Nephron (organoid): ENCODE measurements around the gene SERPINB10.

Source experiments
- H3K27ac Mint-ChIP-seq, 3 experiments: 2 replicates each; pipeline ENCODE4 v1.8.0; 2020; ENCODE audit warnings: mixed read lengths in 3 of 3, mild to moderate bottlenecking in 2 of 3, moderate library complexity in 1 of 3
- H3K27me3 Mint-ChIP-seq: 2 replicates; pipeline ENCODE4 v1.8.0; 2021; ENCODE audit warnings: low read depth, mild to moderate bottlenecking, moderate library complexity, mixed read lengths
- H3K36me3 Mint-ChIP-seq: 2 replicates; pipeline ENCODE4 v1.8.0; 2020; ENCODE audit warnings: low read depth, mixed read lengths
- H3K4me1 Mint-ChIP-seq: 2 replicates; pipeline ENCODE4 v1.8.0; 2020; ENCODE audit warnings: mixed read lengths
- H3K4me3 Mint-ChIP-seq, 3 experiments: 2 replicates each; pipeline ENCODE4 v1.8.0; 2020; ENCODE audit warnings: mild to moderate bottlenecking in 3 of 3, mixed read lengths in 3 of 3, moderate library complexity in 2 of 3
- H3K9me3 Mint-ChIP-seq: 2 replicates; pipeline ENCODE4 v1.8.0; 2020; ENCODE audit warnings: mixed read lengths
- CTCF ChIP-seq, 3 experiments: fragments of 200-600 bp; sonication (generic); IDR thresholded peaks; one replicate each; pipeline ENCODE4 v1.5.0; 2021; ENCODE audit warnings: antibody characterized with exemption in 3 of 3; ENCODE audit not compliant: unreplicated experiment in 3 of 3

SERPINB10 gene

DNA sequence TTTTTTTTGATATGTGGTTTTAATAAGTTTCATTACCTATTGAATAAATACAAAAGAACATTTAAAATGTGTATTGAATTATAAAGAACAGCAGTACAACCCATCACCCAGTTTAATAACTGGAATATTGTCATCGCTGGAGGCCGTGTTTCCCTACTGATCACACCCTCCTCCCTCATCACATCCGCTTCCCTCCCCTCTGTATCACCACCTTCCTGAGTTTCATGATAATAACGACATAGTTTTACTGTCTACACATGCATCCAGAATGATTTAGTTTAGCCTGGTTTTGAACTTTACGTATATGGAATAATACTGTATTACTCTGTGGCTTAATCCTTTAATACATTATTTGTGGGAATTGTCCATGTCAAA, 64.2 kb downstream of the SERPINB10 start:
- Mint-ChIP-seq H3K9me3 (no peaks in the 10 kb centered on the region), H3K4me1 (peaks cover 11% of the 10 kb centered on the region), H3K36me3 (no peaks in the 10 kb centered on the region), H3K27me3 (no peaks in the 10 kb centered on the region), H3K27ac (peak overlapping the region; percentile 92 to 99 (median 99)), H3K4me3 (peak overlapping the region; percentile 92 to 95 (median 94))
- TF ChIP-seq CTCF (IDR thresholded peaks at IDR 0.05; ENCODE audit: unreplicated experiment in 3 of 3): no peak

DNA sequence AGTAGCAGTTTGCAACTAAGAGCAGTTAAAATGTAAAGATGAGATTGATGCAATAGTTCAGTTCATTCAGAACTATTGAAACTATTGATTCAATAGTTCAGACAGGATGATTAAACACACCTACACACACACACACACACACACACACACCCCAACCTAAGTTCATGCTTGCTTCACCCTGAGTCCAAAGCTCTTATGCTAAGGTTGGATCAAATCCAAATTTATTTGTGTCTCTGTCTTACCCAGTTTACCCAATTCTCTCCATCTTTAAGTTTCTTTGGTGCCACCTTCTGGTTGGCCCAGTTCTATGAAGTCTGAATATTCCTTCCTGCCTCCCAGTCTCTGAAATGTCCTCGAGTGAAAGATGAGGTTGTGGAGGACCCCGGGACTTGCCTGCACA, 67.2 kb downstream of the SERPINB10 start:
- H3K9me3 Mint-ChIP-seq: no peaks in the 10 kb centered on the region
- peak overlapping the region; percentile 11 to 36 (median 25) for H3K4me3 Mint-ChIP-seq
- H3K4me1 Mint-ChIP-seq: peaks cover 7% of the 10 kb centered on the region
- TF ChIP-seq CTCF (IDR thresholded peaks at IDR 0.05; ENCODE audit: unreplicated experiment in 3 of 3): no peak
- H3K36me3 Mint-ChIP-seq: no peaks in the 10 kb centered on the region
- no peaks in the 10 kb centered on the region for H3K27me3 Mint-ChIP-seq
- H3K27ac Mint-ChIP-seq: peak overlapping the region in 1 of 3 experiments; percentile 24

DNA sequence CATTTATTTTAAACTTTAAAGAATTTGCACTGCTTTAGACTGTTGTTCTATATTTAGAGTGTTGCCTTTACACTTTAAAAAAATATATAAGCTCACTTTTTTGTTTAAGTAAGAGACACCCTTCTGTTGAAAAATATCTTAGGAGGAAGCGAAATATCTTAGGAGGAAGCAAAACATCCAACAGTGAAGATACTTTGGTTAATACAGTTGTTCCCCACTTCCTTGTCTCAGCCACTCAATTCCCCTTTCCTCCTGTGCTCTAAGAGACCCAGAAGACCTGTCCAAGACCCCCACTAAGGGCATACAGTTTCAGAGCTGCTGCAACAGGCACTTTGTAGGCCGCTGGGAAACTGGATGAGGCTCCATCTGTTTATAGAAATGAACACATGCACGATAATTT, 67.9 kb downstream of the SERPINB10 start:
- Mint-ChIP-seq H3K4me3 (no peak overlapping the region), H3K27ac (peak overlapping the region in 2 of 3 experiments; percentile 57 to 69), H3K4me1 (peaks cover 7% of the 10 kb centered on the region), H3K36me3 (no peaks in the 10 kb centered on the region), H3K27me3 (no peaks in the 10 kb centered on the region), H3K9me3 (no peaks in the 10 kb centered on the region)
- TF ChIP-seq CTCF (IDR thresholded peaks at IDR 0.05; ENCODE audit: unreplicated experiment in 3 of 3): no peak

DNA sequence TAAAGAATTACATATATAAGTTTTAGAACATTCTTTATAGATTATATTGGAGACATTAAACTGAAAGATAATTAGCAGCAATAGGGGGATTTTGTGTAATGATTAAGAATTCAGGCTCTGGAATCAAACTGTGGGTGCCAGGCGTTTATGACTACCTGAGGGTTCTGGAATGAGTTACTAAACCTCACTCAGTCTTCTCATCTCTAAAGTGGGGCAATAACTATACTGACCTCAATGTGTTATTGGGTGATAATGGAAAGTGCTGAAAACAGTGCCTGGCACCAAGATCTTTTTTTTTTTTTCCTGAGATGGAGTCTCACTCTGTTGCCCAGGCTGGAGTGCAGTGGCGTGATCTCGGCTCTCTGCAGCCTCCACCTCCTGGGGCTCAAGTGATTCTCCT, 69.3 kb downstream of the SERPINB10 start:
- H3K4me3 Mint-ChIP-seq: no peak overlapping the region
- no peaks in the 10 kb centered on the region for H3K9me3 Mint-ChIP-seq
- H3K27me3 Mint-ChIP-seq: no peaks in the 10 kb centered on the region
- TF ChIP-seq CTCF (IDR thresholded peaks at IDR 0.05; ENCODE audit: unreplicated experiment in 3 of 3): no peak
- no peak overlapping the region for H3K27ac Mint-ChIP-seq
- peaks cover 7% of the 10 kb centered on the region for H3K4me1 Mint-ChIP-seq
- no peaks in the 10 kb centered on the region for H3K36me3 Mint-ChIP-seq

GRCh38 chr18:63979409-63979920, 71.7 kb downstream of the SERPINB10 start:
- Mint-ChIP-seq H3K27ac (peak overlapping the region; percentile 46 to 67 (median 55)), H3K27me3 (peaks cover 3% of the 10 kb centered on the region), H3K4me1 (peaks cover 7% of the 10 kb centered on the region), H3K4me3 (peak overlapping the region; percentile 47 to 76 (median 51)), H3K9me3 (no peaks in the 10 kb centered on the region), H3K36me3 (no peaks in the 10 kb centered on the region)
- peak; percentile 77 to 84 (median 81) for TF ChIP-seq CTCF (IDR thresholded peaks at IDR 0.05; ENCODE audit: unreplicated experiment in 3 of 3)

- H3K4me1 Mint-ChIP-seq: peaks cover 7% of the 10 kb centered on the region
- TF ChIP-seq CTCF (IDR thresholded peaks at IDR 0.05; ENCODE audit: unreplicated experiment in 3 of 3): no peak
- H3K9me3 Mint-ChIP-seq: no peaks in the 10 kb centered on the region
- H3K27ac Mint-ChIP-seq: no peak overlapping the region
- H3K27me3 Mint-ChIP-seq: peaks cover 3% of the 10 kb centered on the region
- H3K36me3 Mint-ChIP-seq: no peaks in the 10 kb centered on the region
- no peak overlapping the region for H3K4me3 Mint-ChIP-seq
Observed at GRCh38 chr18:63980027-63980426, 72.3 kb downstream of the SERPINB10 start.
